HepG2 (cell line): ENCODE results near the gene C5orf24. TPM values are rescaled to one million over a fixed set of nuclear protein-coding genes. Genes with fewer than 3 reads are reported as not detected.

Experiments used
- BCLAF1 ChIP-seq: fragments of 450-650 bp; IDR thresholded peaks from 2 replicates; pipeline ENCODE4 v1.6.1; 2017; ENCODE audit warnings: mild to moderate bottlenecking
- EHMT2 ChIP-seq: fragments of 200-600 bp; sonication (generic); IDR thresholded peaks from 2 replicates; pipeline ENCODE4 v1.7.0; 2017; ENCODE audit warnings: antibody characterized with exemption, low read depth, low read length, borderline replicate concordance
- HIC2 ChIP-seq: sonication (generic); formaldehyde crosslinking; IDR thresholded peaks from 2 replicates; pipeline ENCODE4 v1.9.0; 2022; ENCODE audit warnings: low read depth, missing genetic modification reagents
- LRRFIP1 ChIP-seq: sonication (generic); formaldehyde crosslinking; conservative IDR thresholded peaks from 2 replicates; pipeline ENCODE4 v1.4.0; 2020; ENCODE audit warnings: missing genetic modification reagents
- NFRKB ChIP-seq: fragments of 450-650 bp; IDR thresholded peaks from 2 replicates; pipeline ENCODE4 v1.6.1; 2017
- RFX5 ChIP-seq: IDR thresholded peaks from 2 replicates; pipeline ENCODE4 v1.6.1; 2011; ENCODE audit warnings: low read depth, low read length, improper control_type of control experiment
- SRF ChIP-seq: IDR thresholded peaks from 2 replicates; pipeline ENCODE4 v1.6.1; 2011; ENCODE audit warnings: mild to moderate bottlenecking, low read depth, low read length, moderate library complexity
- ZKSCAN5 ChIP-seq: sonication (generic); formaldehyde crosslinking; IDR thresholded peaks from 2 replicates; pipeline ENCODE4 v1.5.1; 2020; ENCODE audit warnings: mild to moderate bottlenecking, missing genetic modification reagents
- ZNF530 ChIP-seq: sonication (generic); formaldehyde crosslinking; IDR thresholded peaks from 2 replicates; pipeline ENCODE4 v1.5.0; 2020; ENCODE audit warnings: low read depth, mild to moderate bottlenecking, missing genetic modification reagents
- ZNF543 ChIP-seq: sonication (generic); formaldehyde crosslinking; IDR thresholded peaks from 2 replicates; pipeline ENCODE4 v1.4.0; 2020; ENCODE audit warnings: mild to moderate bottlenecking, missing genetic modification reagents
- ZNF646 ChIP-seq: sonication (generic); formaldehyde crosslinking; IDR thresholded peaks from 2 replicates; pipeline ENCODE4 v1.9.0; 2021; ENCODE audit warnings: mild to moderate bottlenecking, missing genetic modification reagents
- ZNF772 ChIP-seq: sonication (generic); formaldehyde crosslinking; IDR thresholded peaks from 2 replicates; pipeline ENCODE4 v1.5.0; 2020; ENCODE audit warnings: mild to moderate bottlenecking, missing genetic modification reagents
- ZNF839 ChIP-seq: sonication (generic); formaldehyde crosslinking; IDR thresholded peaks from 2 replicates; pipeline ENCODE4 v1.4.0; 2020; ENCODE audit warnings: missing genetic modification reagents, mild to moderate bottlenecking, borderline replicate concordance
- polyA plus RNA-seq, 8 experiments: library from polyadenylated mRNA; depleted of rRNA in 3 of 8; stranded (reverse) in 7 of 8; unstranded in 1 of 8; fragments of >200 nt; fragmentation: Illumina TruSeq in 4 of 8; extraction: Trizol in 4 of 8; gene quantifications; 2 replicates each; pipeline versions ENCODE4 v1.2.1 to v1.2.3, GENCODE V29; 2011 to 2016; ENCODE audit warnings: low read depth in 4 of 8, missing spikeins in 1 of 8, mixed read lengths in 1 of 8; ENCODE audit not compliant: insufficient read depth in 1 of 8
- total RNA-seq, 5 experiments: library from RNA; depleted of rRNA; stranded (reverse); fragments of >200 nt; fragmentation: Illumina TruSeq; extraction: Trizol; gene quantifications; 2 replicates each; pipeline ENCODE4 v1.2.3, GENCODE V29; 2016; ENCODE audit warnings: low read depth in 1 of 5

The C5orf24 gene
- total and polyA plus RNA-seq, 2 of the 13 experiments (the other 11 are each of a cell fraction or from before 2014, with no cell fraction given) = 34.6 to 41.5 TPM

GRCh38 chr5:134873987-134874830, 28.4 kb downstream of the C5orf24 start, which contains the start of gene TXNDC15 (continued):
- 0 out of 2 replicates have a peak, but pooled peaks have one; percentile 25 for TF ChIP-seq ZNF646
- TF ChIP-seq ZKSCAN5 (CRISPR knock-in tag) = no peak
- peak; percentile 91 for TF ChIP-seq NFRKB
- TF ChIP-seq SRF = no peak
- TF ChIP-seq EHMT2 = no peak
- no peak for TF ChIP-seq HIC2 (CRISPR knock-in tag)
- 0 out of 2 replicates have a peak, but pooled peaks have one; percentile 61 for TF ChIP-seq ZNF839 (CRISPR knock-in tag)
- 0 out of 2 replicates have a peak, but pooled peaks have one; percentile 41 for TF ChIP-seq ZNF530 (CRISPR knock-in tag)
- peak; percentile 91 for TF ChIP-seq ZNF772 (CRISPR knock-in tag)
- TF ChIP-seq BCLAF1 = no peak
- TF ChIP-seq LRRFIP1 (CRISPR knock-in tag) = no peak; the same call in 1 of the 2 replicates
- TF ChIP-seq RFX5 = no peak
- peak; percentile 82 for TF ChIP-seq ZNF543 (CRISPR knock-in tag)
